IPS DF 6.9 (cell line): ENCODE measurements around the gene C2CD2.
A peak's percentile ranks its signal among the peaks of the same experiment; 100 is the strongest.

Experiments
- DNase-seq: peaks from one replicate; pipeline ENCODE4 v3.0.0-alpha.2; 2013; ENCODE audit warnings: low read depth, low spot score
- H3K27ac ChIP-seq: one replicate; pipeline ENCODE4 v1.5.1; 2013; ENCODE audit warnings: low read length, control low read depth
- H3K27me3 ChIP-seq: 2 replicates; pipeline ENCODE4 v1.6.1; 2013; ENCODE audit warnings: mild to moderate bottlenecking, low read length; ENCODE audit not compliant: control insufficient read depth, insufficient read depth
- H3K36me3 ChIP-seq: 2 replicates; pipeline ENCODE4 v1.6.1; 2013; ENCODE audit warnings: low read length; ENCODE audit not compliant: control insufficient read depth, insufficient read depth
- H3K4me1 ChIP-seq: 2 replicates; pipeline ENCODE4 v1.6.1; 2013; ENCODE audit warnings: low read length; ENCODE audit not compliant: control insufficient read depth, insufficient read depth
- H3K4me3 ChIP-seq: 2 replicates; pipeline ENCODE4 v1.5.1; 2013; ENCODE audit warnings: mild to moderate bottlenecking, low read length
- H3K9me3 ChIP-seq: 2 replicates; pipeline ENCODE4 v1.6.1; 2013; ENCODE audit warnings: low read length, inconsistent platforms; ENCODE audit not compliant: control insufficient read depth, insufficient read depth
- WGBS: extraction: QIAGEN DNeasy Blood & Tissue Kit; methylation state at CpG from one replicate; pipeline ENCODE4 v1.1.7; 2013; ENCODE audit warnings: mixed read lengths, missing lambda C conversion rate; ENCODE audit not compliant: insufficient read length, insufficient coverage; 5-methylcytosine and 5-hydroxymethylcytosine counted together

C2CD2 gene

GRCh38 chr21:41933313-41934079 is 20.3 kb downstream of the C2CD2 start:
- WGBS, result no CpG with 5 or more reads among the region's 18 CpGs
- H3K27ac ChIP-seq, result no peak overlapping the region
- no peak for DNase-seq

GRCh38 chr21:41932576-41933312 is 21.1 kb downstream of the C2CD2 start:
- Histone ChIP-seq H3K27ac (no peak overlapping the region), H3K4me1 (no peaks in the 10 kb centered on the region)
- no peak for DNase-seq

More at GRCh38 chr21:41933313-41934079, 20.3 kb downstream of the C2CD2 start:
- no peaks in the 10 kb centered on the region for H3K36me3 ChIP-seq
- no peaks in the 10 kb centered on the region for H3K9me3 ChIP-seq
- no peak overlapping the region for H3K4me3 ChIP-seq
- no peaks in the 10 kb centered on the region for H3K4me1 ChIP-seq
- H3K27me3 ChIP-seq, result no peaks in the 10 kb centered on the region

GRCh38 chr21:41932191-41932575 is 21.6 kb downstream of the C2CD2 start:
- no CpG with 5 or more reads among the region's 13 CpGs for WGBS
- no peaks in the 10 kb centered on the region for H3K36me3 ChIP-seq
- H3K9me3 ChIP-seq, result no peaks in the 10 kb centered on the region
- H3K27ac ChIP-seq, result no peak overlapping the region
- H3K4me1 ChIP-seq, result no peaks in the 10 kb centered on the region
- H3K27me3 ChIP-seq, result no peaks in the 10 kb centered on the region
- DNase-seq, result no peak
- H3K4me3 ChIP-seq, result no peak overlapping the region

More at GRCh38 chr21:41932576-41933312, 21.1 kb downstream of the C2CD2 start:
- no peak overlapping the region for H3K4me3 ChIP-seq
- H3K36me3 ChIP-seq, result no peaks in the 10 kb centered on the region
- no peaks in the 10 kb centered on the region for H3K27me3 ChIP-seq
- no CpG with 5 or more reads among the region's 18 CpGs for WGBS
- H3K9me3 ChIP-seq, result no peaks in the 10 kb centered on the region

GRCh38 chr21:41931041-41931451 is 22.8 kb downstream of the C2CD2 start:
- Histone ChIP-seq H3K27ac (no peak overlapping the region), H3K36me3 (no peaks in the 10 kb centered on the region), H3K9me3 (no peaks in the 10 kb centered on the region), H3K4me1 (peaks cover 3% of the 10 kb centered on the region; the same call in 1 of the 2 replicates), H3K4me3 (no peak overlapping the region), H3K27me3 (no peaks in the 10 kb centered on the region)
- DNase-seq, result no peak
- no CpG with 5 or more reads among the region's 8 CpGs for WGBS

GRCh38 chr21:41929248-41929647 is 24.6 kb downstream of the C2CD2 start:
- Histone ChIP-seq H3K36me3 (no peaks in the 10 kb centered on the region), H3K4me1 (peaks cover 5% of the 10 kb centered on the region; the same call in 1 of the 2 replicates), H3K9me3 (no peaks in the 10 kb centered on the region), H3K4me3 (no peak overlapping the region), H3K27me3 (no peaks in the 10 kb centered on the region), H3K27ac (no peak overlapping the region)
- no peak for DNase-seq
- WGBS, result no CpG with 5 or more reads among the region's 5 CpGs

- Histone ChIP-seq H3K9me3 (no peaks in the 10 kb centered on the region), H3K27ac (no peak overlapping the region), H3K4me1 (peaks cover 5% of the 10 kb centered on the region; the same call in 1 of the 2 replicates), H3K36me3 (no peaks in the 10 kb centered on the region), H3K27me3 (no peaks in the 10 kb centered on the region), H3K4me3 (no peak overlapping the region)
- no peak for DNase-seq
- no CpG with 5 or more reads among the region's 10 CpGs for WGBS
These were observed 25.1 kb downstream of the C2CD2 start for GRCh38 chr21:41928621-41929220.

- H3K4me3 ChIP-seq, result no peak overlapping the region
- no CpG with 5 or more reads among the region's 17 CpGs for WGBS
- no peak overlapping the region for H3K27ac ChIP-seq
These were observed 25.9 kb downstream of the C2CD2 start for GRCh38 chr21:41927727-41928409.

GRCh38 chr21:41926807-41927171 is 27.0 kb downstream of the C2CD2 start:
- Histone ChIP-seq H3K9me3 (no peaks in the 10 kb centered on the region), H3K4me1 (peaks cover 5% of the 10 kb centered on the region; the same call in 1 of the 2 replicates), H3K4me3 (no peak overlapping the region), H3K27me3 (no peaks in the 10 kb centered on the region), H3K36me3 (no peaks in the 10 kb centered on the region), H3K27ac (no peak overlapping the region)
- WGBS, result no CpG with 5 or more reads among the region's 3 CpGs
- DNase-seq, result no peak

More at GRCh38 chr21:41927727-41928409, 25.9 kb downstream of the C2CD2 start:
- H3K9me3 ChIP-seq, result no peaks in the 10 kb centered on the region
- no peaks in the 10 kb centered on the region for H3K36me3 ChIP-seq
- DNase-seq, result no peak
- peaks cover 5% of the 10 kb centered on the region; the same call in 1 of the 2 replicates for H3K4me1 ChIP-seq
- H3K27me3 ChIP-seq, result no peaks in the 10 kb centered on the region

GRCh38 chr21:41926117-41926806 is 27.6 kb downstream of the C2CD2 start:
- no peak overlapping the region for H3K27ac ChIP-seq
- H3K4me3 ChIP-seq, result no peak overlapping the region
- no peaks in the 10 kb centered on the region for H3K27me3 ChIP-seq
- H3K9me3 ChIP-seq, result no peaks in the 10 kb centered on the region
- peaks cover 5% of the 10 kb centered on the region; the same call in 1 of the 2 replicates for H3K4me1 ChIP-seq
- no CpG with 5 or more reads among the region's 11 CpGs for WGBS
- DNase-seq, result peak; percentile 7
- no peaks in the 10 kb centered on the region for H3K36me3 ChIP-seq
